Body of pancreas (tissue), 4 donors: ENCODE results near the gene TXNDC5. TPM values are rescaled to one million over a fixed set of nuclear protein-coding genes. Genes with fewer than 3 reads are reported as not detected.

Experiments
- ATAC-seq: fragments of 150-250 bp; one replicate; pipeline ENCODE4 v1.9.1; 2016
- DNase-seq, 4 donors: peaks; one replicate each; pipeline ENCODE4 v3.0.0-alpha.2; 2019
- H3K27ac ChIP-seq, 4 donors: fragments of 200-600 bp; sonication (generic); 1 replicate in 3 of 4; 2 replicates in 1 of 4; pipeline versions ENCODE4 v1.5.1 to v1.6.1; 2016 to 2019; ENCODE audit warnings: mild to moderate bottlenecking in 1 of 4, mixed read lengths in 1 of 4, moderate library complexity in 1 of 4
- H3K27me3 ChIP-seq, 2 donors: fragments of 200-600 bp; sonication (generic); one replicate each; pipeline ENCODE4 v1.6.0; 2016; ENCODE audit warnings: mild to moderate bottlenecking in 1 of 2
- H3K36me3 ChIP-seq, 2 donors: fragments of 200-600 bp; sonication (generic); replicated peaks in 1 of 2; 2 replicates each; pipeline ENCODE4 v1.5.1; 2016; ENCODE audit warnings: low read depth in 2 of 2; ENCODE audit not compliant: insufficient read depth in 1 of 2
- H3K4me1 ChIP-seq: fragments of 200-600 bp; sonication (generic); one replicate; pipeline ENCODE4 v1.6.0; 2016
- H3K4me3 ChIP-seq, 2 donors: fragments of 200-600 bp; sonication (generic); 1 replicate in 1 of 2; 2 replicates in 1 of 2; pipeline ENCODE4 v1.5.1; 2016 to 2019
- H3K9me3 ChIP-seq, 3 donors: fragments of 200-600 bp; sonication (generic); 1 replicate in 2 of 3; 2 replicates in 1 of 3; pipeline ENCODE4 v1.5.1; 2016
- CTCF ChIP-seq, 7 experiments: fragments of 450-650 bp in 4 of 7; fragments of 200-600 bp in 3 of 7; sonication (generic) in 3 of 7; IDR thresholded peaks; one replicate each; pipeline ENCODE4 v1.5.1; 2016 to 2019; ENCODE audit warnings: antibody characterized with exemption in 7 of 7
- POLR2A ChIP-seq, 3 donors: fragments of 450-650 bp; IDR thresholded peaks; one replicate each; pipeline ENCODE4 v1.6.1; 2016; ENCODE audit warnings: antibody characterized with exemption in 3 of 3, mild to moderate bottlenecking in 2 of 3
- WGBS, 2 donors: methylation state at CpG; one replicate each; pipeline ENCODE4 v1.1.5; 2017; 5-methylcytosine and 5-hydroxymethylcytosine counted together
- intact Hi-C: fragments of 100-400 bp; cut with DNase I; formaldehyde crosslinking; loops from one replicate; pipeline ENCODE4 v1.15.1; 2023
- total RNA-seq, 2 donors: library from RNA; depleted of rRNA; stranded (reverse); fragments of >200 nt; gene quantifications; one replicate each; pipeline ENCODE4 v1.1.0, GENCODE V29; 2016

TXNDC5 gene
- total RNA-seq, 2 donors from 2014 or later, result 104 to 112 TPM

GRCh38 chr6:7879980-7880717 is 30.4 kb downstream of the TXNDC5 start:
- ATAC-seq, result no peak
- no peak overlapping the region for H3K27ac ChIP-seq
- TF ChIP-seq POLR2A (IDR thresholded peaks at IDR 0.05) (no peak), CTCF (IDR thresholded peaks at IDR 0.05) (no peak)
- H3K4me1 ChIP-seq, result no peaks in the 10 kb centered on the region
- intact Hi-C loops, result no loop called here
- H3K9me3 ChIP-seq, result no peaks in the 10 kb centered on the region
- DNase-seq, result no peak
- whole genome bisulfite sequencing, 2 donors, result 88 to 90% methylated on average over 13 of the region's 13 CpGs
- peaks cover 6 to 30% of the 10 kb centered on the region in 2 donors for H3K36me3 ChIP-seq
- no peaks in the 10 kb centered on the region for H3K27me3 ChIP-seq
- H3K4me3 ChIP-seq, result no peak overlapping the region

- intact Hi-C loops, result no loop called here
- TF ChIP-seq CTCF (IDR thresholded peaks at IDR 0.05) (no peak), POLR2A (IDR thresholded peaks at IDR 0.05) (no peak)
- no peaks in the 10 kb centered on the region for H3K4me1 ChIP-seq
- no peak overlapping the region for H3K27ac ChIP-seq
- DNase-seq (no peak), ATAC-seq (no peak)
- H3K4me3 ChIP-seq, result no peak overlapping the region
- 96 to 97% methylated on average over 5 to 6 of the region's 6 CpGs for WGBS, 2 donors
- H3K9me3 ChIP-seq, result no peaks in the 10 kb centered on the region
- H3K27me3 ChIP-seq, result no peaks in the 10 kb centered on the region
- peaks cover 6 to 26% of the 10 kb centered on the region in 2 donors for H3K36me3 ChIP-seq
Observed at GRCh38 chr6:7879579-7879978, 31.0 kb downstream of the TXNDC5 start.

GRCh38 chr6:7879043-7879442 is 31.5 kb downstream of the TXNDC5 start:
- TF ChIP-seq CTCF (IDR thresholded peaks at IDR 0.05) (no peak), POLR2A (IDR thresholded peaks at IDR 0.05) (no peak)
- intact Hi-C loops, result no loop called here
- no peak for ATAC-seq
- no peaks in the 10 kb centered on the region for H3K4me1 ChIP-seq
- H3K36me3 ChIP-seq, result peaks cover 6 to 21% of the 10 kb centered on the region in 2 donors
- WGBS, 2 donors, result 86 to 92% methylated on average over 2 of the region's 2 CpGs
- DNase-seq, result no peak
- H3K27me3 ChIP-seq, result no peaks in the 10 kb centered on the region
- no peaks in the 10 kb centered on the region for H3K9me3 ChIP-seq
- no peak overlapping the region for H3K27ac ChIP-seq
- no peak overlapping the region for H3K4me3 ChIP-seq

DNA sequence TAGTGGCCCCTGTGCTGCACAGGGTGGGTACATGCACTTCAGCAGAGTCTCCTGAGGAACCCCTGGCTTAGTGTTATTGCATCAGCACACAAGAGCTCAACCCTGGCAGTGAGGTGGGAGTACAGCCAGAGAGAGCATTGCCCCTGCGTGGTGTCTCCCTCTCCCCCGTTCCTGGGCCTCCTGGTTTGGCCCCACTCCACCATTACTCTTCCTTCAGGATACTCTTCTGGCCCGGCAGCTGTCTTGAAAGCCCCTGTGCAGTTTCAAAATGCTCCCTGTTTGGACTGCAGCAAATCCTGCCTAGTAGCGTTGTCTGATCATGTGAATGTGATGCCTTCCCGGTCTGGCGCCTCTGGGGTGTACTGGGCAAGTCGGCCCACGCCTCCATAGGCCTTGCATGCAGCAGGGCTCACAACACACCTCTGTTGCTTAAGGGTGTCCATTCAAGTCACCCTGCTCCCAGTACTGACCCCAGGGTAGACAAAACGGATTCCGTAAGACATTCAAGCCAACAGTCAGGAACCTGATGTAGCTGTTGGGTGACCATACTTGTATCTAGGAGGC is 32.1 kb downstream of the TXNDC5 start:
- no peak overlapping the region for H3K27ac ChIP-seq
- WGBS, 2 donors, result 89 to 96% methylated on average over 10 of the region's 10 CpGs
- no peaks in the 10 kb centered on the region for H3K4me1 ChIP-seq
- H3K36me3 ChIP-seq, result peaks cover 6 to 15% of the 10 kb centered on the region in 2 donors
- H3K9me3 ChIP-seq, result no peaks in the 10 kb centered on the region
- TF ChIP-seq CTCF (IDR thresholded peaks at IDR 0.05) (no peak), POLR2A (IDR thresholded peaks at IDR 0.05) (no peak)
- H3K4me3 ChIP-seq, result no peak overlapping the region
- intact Hi-C loops, result no loop called here
- ATAC-seq, result no peak
- no peaks in the 10 kb centered on the region for H3K27me3 ChIP-seq
- no peak for DNase-seq

- Histone ChIP-seq H3K9me3 (no peaks in the 10 kb centered on the region), H3K27me3 (no peaks in the 10 kb centered on the region), H3K4me1 (no peaks in the 10 kb centered on the region), H3K4me3 (no peak overlapping the region), H3K36me3 (no peaks in the 10 kb centered on the region), H3K27ac (no peak overlapping the region)
- DNase-seq (no peak), ATAC-seq (no peak)
- TF ChIP-seq CTCF (IDR thresholded peaks at IDR 0.05) (no peak), POLR2A (IDR thresholded peaks at IDR 0.05) (no peak)
- WGBS, 2 donors, result 90 to 100% methylated on average over 3 to 9 of the region's 10 CpGs
- intact Hi-C loops, result no loop called here
Observed at GRCh38 chr6:7868926-7869325, 41.7 kb downstream of the TXNDC5 start.
